Choroid plexus epithelial cell (primary cell): ENCODE measurements around the gene MBD3L1.

Source experiments
- DNase-seq: peaks from one replicate; pipeline ENCODE4 v3.0.0-alpha.2; 2010; ENCODE audit warnings: low read depth
- H3K4me3 ChIP-seq: 2 replicates; pipeline ENCODE4 v1.5.1; 2011; ENCODE audit warnings: low read depth, mild to moderate bottlenecking, control low read depth, low read length, moderate library complexity
- CTCF ChIP-seq: conservative IDR thresholded peaks from 2 replicates; pipeline ENCODE4 v1.5.1; 2011; ENCODE audit warnings: low read depth, mild to moderate bottlenecking, control low read depth, inconsistent platforms, low read length, moderate library complexity

MBD3L1 gene

GRCh38 chr19:8835877-8836276 lies 3.7 kb downstream of the MBD3L1 start:
- DNase-seq = no peak
- H3K4me3 ChIP-seq = no peak overlapping the region
- no peak for TF ChIP-seq CTCF

GRCh38 chr19:8840708-8841107 lies 8.5 kb downstream of the MBD3L1 start:
- no peak for DNase-seq
- no peak for TF ChIP-seq CTCF
- no peak overlapping the region for H3K4me3 ChIP-seq

GRCh38 chr19:8846819-8847218 lies 14.6 kb downstream of the MBD3L1 start:
- no peak for TF ChIP-seq CTCF
- DNase-seq = no peak
- H3K4me3 ChIP-seq = no peak overlapping the region

GRCh38 chr19:8849232-8849631 lies 17.1 kb downstream of the MBD3L1 start:
- no peak for DNase-seq
- TF ChIP-seq CTCF = no peak
- H3K4me3 ChIP-seq = no peak overlapping the region

GRCh38 chr19:8850488-8850887 lies 18.3 kb downstream of the MBD3L1 start:
- H3K4me3 ChIP-seq = no peak overlapping the region
- TF ChIP-seq CTCF = no peak
- no peak for DNase-seq

- TF ChIP-seq CTCF = no peak
- H3K4me3 ChIP-seq = no peak overlapping the region
- no peak for DNase-seq
Measured at GRCh38 chr19:8858260-8858659, 26.1 kb downstream of the MBD3L1 start.

GRCh38 chr19:8866344-8866743 lies 34.2 kb downstream of the MBD3L1 start:
- H3K4me3 ChIP-seq = no peak overlapping the region
- no peak for TF ChIP-seq CTCF
- DNase-seq = no peak
